Stimulated activated naive B cell treated with anti-CD40 and anti-IgM and Interleukin-4, amounts not matched to agents 10 μg/mL and 1 μg/mL and 100 μg/mL, for 72 hours (primary cell): ENCODE data around the gene C9orf50.

Source experiments
- ATAC-seq, 2 donors: fragments of 150-1000 bp; cut with Tn5 transposase; replicated peaks; 2 replicates each; pipeline ENCODE4 v1.10.0; 2021; ENCODE audit warnings: moderate library complexity in 1 of 2
- DNase-seq: peaks from one replicate; pipeline ENCODE4 v3.0.0; 2021
- H3K27ac Mint-ChIP-seq: one replicate; pipeline ENCODE4 v1.8.0; 2022; ENCODE audit warnings: mild to moderate bottlenecking, mixed read lengths
- H3K27me3 Mint-ChIP-seq, 2 donors: one replicate each; pipeline ENCODE4 v1.8.0; 2022; ENCODE audit warnings: mixed read lengths in 2 of 2
- H3K36me3 Mint-ChIP-seq, 2 donors: one replicate each; pipeline ENCODE4 v1.8.0; 2022; ENCODE audit warnings: mixed read lengths in 2 of 2, mild to moderate bottlenecking in 1 of 2
- H3K4me1 Mint-ChIP-seq, 2 donors: one replicate each; pipeline ENCODE4 v1.8.0; 2022; ENCODE audit warnings: mixed read lengths in 2 of 2, mild to moderate bottlenecking in 1 of 2
- H3K4me3 Mint-ChIP-seq, 2 donors: one replicate each; pipeline ENCODE4 v1.8.0; 2022; ENCODE audit warnings: mild to moderate bottlenecking in 2 of 2, mixed read lengths in 2 of 2, moderate library complexity in 1 of 2
- H3K9me3 Mint-ChIP-seq, 2 donors: one replicate each; pipeline ENCODE4 v1.8.0; 2022; ENCODE audit warnings: mixed read lengths in 2 of 2, mild to moderate bottlenecking in 1 of 2

C9orf50 gene

GRCh38 chr9:129631674-129632129 is 10.8 kb upstream of the C9orf50 start:
- Mint-ChIP-seq H3K36me3 (peaks cover 27 to 44% of the 10 kb centered on the region in 2 donors), H3K9me3 (no peaks in the 10 kb centered on the region), H3K27me3 (no peaks in the 10 kb centered on the region), H3K27ac (peak overlapping the region; percentile 76), H3K4me1 (peaks cover 39 to 62% of the 10 kb centered on the region in 2 donors), H3K4me3 (peak overlapping the region in 1 of 2 donors; percentile 58)
- no peak for ATAC-seq
- no peak for DNase-seq

- H3K9me3 Mint-ChIP-seq: no peaks in the 10 kb centered on the region
- DNase-seq (no peak), ATAC-seq (no peak)
- H3K36me3 Mint-ChIP-seq: peaks cover 27 to 45% of the 10 kb centered on the region in 2 donors
- no peaks in the 10 kb centered on the region for H3K27me3 Mint-ChIP-seq
- H3K27ac Mint-ChIP-seq: no peak overlapping the region
- peaks cover 39 to 63% of the 10 kb centered on the region in 2 donors for H3K4me1 Mint-ChIP-seq
- H3K4me3 Mint-ChIP-seq: no peak overlapping the region
Observed at GRCh38 chr9:129630967-129631673, 10.2 kb upstream of the C9orf50 start.

GRCh38 chr9:129629251-129629820 is 8.4 kb upstream of the C9orf50 start:
- H3K27me3 Mint-ChIP-seq: no peaks in the 10 kb centered on the region
- DNase-seq (no peak), ATAC-seq (no peak)
- no peak overlapping the region for H3K27ac Mint-ChIP-seq
- H3K36me3 Mint-ChIP-seq: peaks cover 22 to 35% of the 10 kb centered on the region in 2 donors
- peaks cover 43 to 68% of the 10 kb centered on the region in 2 donors for H3K4me1 Mint-ChIP-seq
- no peaks in the 10 kb centered on the region for H3K9me3 Mint-ChIP-seq
- no peak overlapping the region for H3K4me3 Mint-ChIP-seq

- H3K36me3 Mint-ChIP-seq: peaks cover 19 to 32% of the 10 kb centered on the region in 2 donors
- no peaks in the 10 kb centered on the region for H3K27me3 Mint-ChIP-seq
- H3K9me3 Mint-ChIP-seq: no peaks in the 10 kb centered on the region
- DNase-seq (no peak), ATAC-seq (no peak)
- no peak overlapping the region for H3K4me3 Mint-ChIP-seq
- peak overlapping the region; percentile 11 for H3K27ac Mint-ChIP-seq
- H3K4me1 Mint-ChIP-seq: peaks cover 45 to 73% of the 10 kb centered on the region in 2 donors
Observed at GRCh38 chr9:129628709-129629108, 7.8 kb upstream of the C9orf50 start.

- Mint-ChIP-seq H3K4me3 (peak overlapping the region; percentile 84 to 88), H3K9me3 (no peaks in the 10 kb centered on the region), H3K27ac (peak overlapping the region; percentile 56), H3K36me3 (peaks cover 19 to 31% of the 10 kb centered on the region in 2 donors), H3K27me3 (peaks cover 0 to 7% of the 10 kb centered on the region in 2 donors), H3K4me1 (peaks cover 45 to 73% of the 10 kb centered on the region in 2 donors)
- ATAC-seq: no peak
- DNase-seq: no peak
Observed at GRCh38 chr9:129627556-129628440, 6.9 kb upstream of the C9orf50 start.

GRCh38 chr9:129626625-129627284 is 5.9 kb upstream of the C9orf50 start:
- DNase-seq (no peak), ATAC-seq (peak; percentile 40 to 42)
- H3K4me1 Mint-ChIP-seq: peaks cover 40 to 64% of the 10 kb centered on the region in 2 donors
- H3K27me3 Mint-ChIP-seq: peaks cover 2 to 12% of the 10 kb centered on the region in 2 donors
- H3K27ac Mint-ChIP-seq: peak overlapping the region; percentile 98
- H3K36me3 Mint-ChIP-seq: peaks cover 12 to 24% of the 10 kb centered on the region in 2 donors
- H3K9me3 Mint-ChIP-seq: no peaks in the 10 kb centered on the region
- H3K4me3 Mint-ChIP-seq: peak overlapping the region; percentile 84 to 88

DNA sequence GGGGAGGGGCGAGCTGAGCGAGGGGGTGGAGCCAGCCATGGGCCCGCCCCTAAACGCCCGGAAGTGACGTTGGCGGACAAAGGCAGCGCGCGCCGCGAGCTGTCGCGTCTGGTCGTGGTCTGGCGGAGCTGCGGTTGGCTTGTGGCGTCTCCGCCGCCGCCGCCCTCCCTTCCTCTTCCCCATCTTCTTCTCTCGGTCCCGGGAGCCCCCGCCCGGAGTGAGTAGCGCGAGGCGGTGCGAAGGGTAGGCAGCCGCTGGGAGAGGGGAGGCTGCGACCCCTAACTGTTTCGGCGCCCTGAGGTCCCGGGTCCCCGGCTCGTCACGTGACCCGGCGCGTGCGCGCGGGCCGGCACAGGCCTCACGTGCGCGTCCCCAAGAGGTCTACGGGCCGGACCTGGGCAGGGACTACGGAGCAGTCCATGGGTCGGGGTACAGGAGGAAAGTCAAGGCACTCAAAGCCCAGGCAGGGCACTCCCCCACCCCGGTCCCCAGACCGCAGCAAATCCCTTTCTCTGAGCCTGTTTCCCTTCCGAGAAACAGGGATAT is 5.3 kb upstream of the C9orf50 start, which contains the start of gene NTMT1:
TSS of gene NTMT1 (plus strand) at position 85 of the 546 bp plus-strand sequence. CDS start 6,541 bp downstream, outside the sequence.
- Mint-ChIP-seq H3K27ac (peak within 1 kb of the TSS; percentile 98), H3K36me3 (peaks cover 6 to 18% of the 10 kb centered on the region in 2 donors), H3K9me3 (no peaks in the 10 kb centered on the region), H3K4me1 (peaks cover 34 to 60% of the 10 kb centered on the region in 2 donors), H3K4me3 (peak within 1 kb of the TSS; percentile 84 to 88), H3K27me3 (peaks cover 8 to 18% of the 10 kb centered on the region in 2 donors)
- peak; percentile 85 for DNase-seq
- ATAC-seq: peak; percentile 79 to 87

DNA sequence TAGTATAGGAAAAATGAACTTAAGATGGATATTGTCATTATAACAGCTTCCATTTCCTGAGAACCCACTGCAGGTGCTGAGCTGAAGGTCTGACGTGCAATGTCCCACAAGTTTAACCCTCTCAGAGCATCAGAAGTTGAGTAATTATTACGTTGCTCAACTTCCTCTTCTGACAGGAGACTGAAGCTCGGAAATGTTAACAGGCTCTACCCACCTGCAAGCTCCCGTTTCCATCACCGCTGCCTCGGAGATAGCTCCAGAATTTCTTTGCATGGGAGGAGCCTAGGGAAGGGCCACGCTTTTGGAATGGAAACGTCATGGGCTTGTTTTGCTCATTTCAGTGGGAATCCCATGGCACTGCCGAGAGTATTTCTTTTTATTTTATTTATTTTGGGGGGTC is 4.0 kb upstream of the C9orf50 start:
- Mint-ChIP-seq H3K4me3 (peak overlapping the region; percentile 84 to 88), H3K27ac (peak overlapping the region; percentile 98), H3K36me3 (peaks cover 2 to 9% of the 10 kb centered on the region in 2 donors), H3K4me1 (peaks cover 26 to 60% of the 10 kb centered on the region in 2 donors), H3K9me3 (no peaks in the 10 kb centered on the region), H3K27me3 (peaks cover 13 to 22% of the 10 kb centered on the region in 2 donors)
- ATAC-seq (peak; percentile 69 to 71), DNase-seq (peak; percentile 32)

- Mint-ChIP-seq H3K27me3 (peaks cover 19 to 27% of the 10 kb centered on the region in 2 donors), H3K27ac (peak overlapping the region; percentile 92), H3K4me3 (peak overlapping the region; percentile 37 to 59), H3K36me3 (peaks cover 2 to 9% of the 10 kb centered on the region in 2 donors), H3K9me3 (no peaks in the 10 kb centered on the region), H3K4me1 (peaks cover 26 to 54% of the 10 kb centered on the region in 2 donors)
- ATAC-seq (peak in 1 of 2 donors; percentile 16), DNase-seq (no peak)
Observed at GRCh38 chr9:129624168-129624759, 3.4 kb upstream of the C9orf50 start.

- Mint-ChIP-seq H3K36me3 (peaks cover 2 to 9% of the 10 kb centered on the region in 2 donors), H3K27ac (peak overlapping the region; percentile 82), H3K9me3 (peaks cover under 1 to 2% of the 10 kb centered on the region in 2 donors), H3K4me1 (peaks cover 23 to 44% of the 10 kb centered on the region in 2 donors), H3K4me3 (no peak overlapping the region), H3K27me3 (peaks cover 28 to 35% of the 10 kb centered on the region in 2 donors)
- ATAC-seq: no peak
- no peak for DNase-seq
Observed at GRCh38 chr9:129623331-129623730, 2.4 kb upstream of the C9orf50 start.

DNA sequence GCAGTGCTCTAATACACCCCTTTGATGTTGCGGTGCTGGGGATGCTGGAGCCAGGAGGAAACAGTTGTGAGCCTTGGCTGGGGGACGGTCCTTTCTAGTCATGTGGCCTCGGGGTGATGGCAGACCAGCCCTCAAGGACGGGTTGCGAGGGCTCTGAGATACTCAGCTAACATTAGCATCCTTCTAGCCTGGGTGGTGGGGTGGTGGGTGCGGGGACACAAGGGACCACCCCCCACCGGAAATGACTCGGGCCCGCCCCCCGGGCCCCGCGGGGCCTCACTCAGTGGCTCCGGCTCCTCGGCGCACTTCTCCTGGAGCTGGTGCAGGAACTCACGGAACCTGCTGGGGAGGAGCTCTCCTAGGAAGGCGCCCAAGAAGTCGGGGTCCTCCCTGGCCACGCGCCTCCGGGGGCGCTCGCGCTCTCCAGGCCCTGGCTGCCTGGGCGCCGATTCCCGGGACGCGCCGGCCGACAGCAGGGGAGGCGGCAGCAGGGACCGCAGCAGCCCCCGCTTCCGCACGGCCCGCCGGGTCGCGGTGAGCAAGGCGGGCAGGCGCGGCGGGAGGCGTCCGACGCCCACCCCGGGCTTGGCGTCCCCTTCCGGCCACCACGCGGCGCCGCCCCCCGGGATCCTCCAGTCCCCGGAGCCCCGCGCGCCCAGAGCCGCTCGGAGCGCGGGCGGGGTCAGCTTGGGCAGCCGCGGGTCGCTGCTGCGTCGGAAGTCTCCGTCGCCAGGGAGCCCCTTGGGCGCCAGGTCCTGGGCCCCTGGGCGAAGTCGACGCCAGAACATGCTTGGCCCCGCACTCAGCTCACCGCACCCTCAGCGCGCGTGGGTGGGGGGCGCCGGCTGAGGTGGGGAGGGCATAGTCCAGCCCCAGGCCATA is 873 bp downstream of the C9orf50 start:
- Mint-ChIP-seq H3K27me3 (peaks cover 32 to 38% of the 10 kb centered on the region in 2 donors), H3K9me3 (peaks cover 2 to 3% of the 10 kb centered on the region in 2 donors)
- peak; percentile 1 to 33 for ATAC-seq

DNA sequence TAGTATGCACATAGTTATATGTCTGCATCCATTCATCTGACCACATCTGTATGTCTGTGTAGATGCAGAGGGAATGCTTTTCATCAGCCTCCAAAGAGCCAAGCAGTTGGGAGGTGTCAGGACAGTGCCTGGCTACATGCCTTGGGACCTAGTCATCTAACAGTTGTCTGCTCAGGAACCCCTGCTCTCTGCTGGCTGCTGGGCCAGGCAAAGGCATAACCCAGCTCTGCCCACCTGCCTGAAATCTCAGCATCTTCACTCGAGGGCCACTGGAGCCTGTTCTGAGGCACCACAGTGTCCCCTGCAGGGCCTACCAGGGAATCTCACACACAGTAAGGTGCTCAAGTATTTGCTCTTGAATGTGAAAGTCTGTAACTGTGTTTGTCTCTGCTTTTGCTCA is 3.7 kb downstream of the C9orf50 start:
- H3K4me1 Mint-ChIP-seq: peaks cover 3 to 10% of the 10 kb centered on the region in 2 donors
- H3K27ac Mint-ChIP-seq: no peak overlapping the region
- H3K9me3 Mint-ChIP-seq: peaks cover 2 to 3% of the 10 kb centered on the region in 2 donors
- H3K36me3 Mint-ChIP-seq: no peaks in the 10 kb centered on the region
- DNase-seq (no peak), ATAC-seq (peak in 1 of 2 donors; percentile 53)
- H3K4me3 Mint-ChIP-seq: no peak overlapping the region
- peaks cover 32 to 38% of the 10 kb centered on the region in 2 donors for H3K27me3 Mint-ChIP-seq

More for the DNA sequence above, 873 bp downstream of the C9orf50 start:
- no peak for DNase-seq
- Mint-ChIP-seq H3K36me3 (no peaks in the 10 kb centered on the region), H3K4me3 (peak overlapping the region; percentile 69 to 72), H3K27ac (peak overlapping the region; percentile 7), H3K4me1 (peaks cover 9 to 22% of the 10 kb centered on the region in 2 donors)
